Left ventricle myocardium inferior (tissue), 1 donor: ENCODE results near the gene OR52E1. TPM values are rescaled to one million over a fixed set of nuclear protein-coding genes. Genes with fewer than 3 reads are reported as not detected.

Experiments used
- DNase-seq: peaks from one replicate; pipeline ENCODE4 v3.0.0-alpha.2; 2020
- H3K27ac ChIP-seq: fragments of 200-600 bp; replicated peaks from 2 replicates; pipeline ENCODE4 v1.8.0; 2021
- H3K27me3 ChIP-seq: fragments of 200-600 bp; 2 replicates; pipeline ENCODE4 v1.8.0; 2021; ENCODE audit warnings: low read depth
- H3K36me3 ChIP-seq: fragments of 200-600 bp; 2 replicates; pipeline ENCODE4 v1.8.0; 2021
- H3K4me1 ChIP-seq: fragments of 200-600 bp; 2 replicates; pipeline ENCODE4 v1.8.0; 2021
- H3K4me3 ChIP-seq: fragments of 200-600 bp; 2 replicates; pipeline ENCODE4 v1.8.0; 2021; ENCODE audit warnings: mild to moderate bottlenecking, moderate library complexity
- H3K9me3 ChIP-seq: fragments of 200-600 bp; replicated peaks from 2 replicates; pipeline ENCODE4 v1.8.0; 2021
- CTCF ChIP-seq: fragments of 200-600 bp; IDR thresholded peaks from 2 replicates; pipeline ENCODE4 v1.8.0; 2021; ENCODE audit warnings: antibody characterized with exemption, mild to moderate bottlenecking, borderline replicate concordance
- intact Hi-C: fragments of 100-400 bp; cut with micrococcal nuclease; formaldehyde crosslinking; loops from one replicate; pipeline ENCODE4 v1.11.0; 2022
- total RNA-seq: library from RNA; stranded (reverse); fragmentation: NEBNext Ultra II Directional; extraction: Animal tissue kit (Norgen Biotek cat#: 25700); gene quantifications from one replicate; pipeline ENCODE4 v1.2.1, GENCODE V29; 2021
- donor health status: DM: no; HTN: yes; CAD: no; lungs with severe emphysema.

The OR52E1 gene
- total RNA-seq, 1 donor from 2014 or later, result not detected

- intact Hi-C loops, result no loop called here
- H3K27ac ChIP-seq, result no peak overlapping the region
- H3K4me1 ChIP-seq, result no peaks in the 10 kb centered on the region
- no peaks in the 10 kb centered on the region for H3K9me3 ChIP-seq
- H3K4me3 ChIP-seq, result no peak overlapping the region
- H3K36me3 ChIP-seq, result no peaks in the 10 kb centered on the region
- DNase-seq, result no peak
- no peaks in the 10 kb centered on the region for H3K27me3 ChIP-seq
- no peak for TF ChIP-seq CTCF
Observed at GRCh38 chr11:5065027-5065426, 4.3 kb upstream of the OR52E1 start.

- intact Hi-C loops, result no loop called here
- H3K4me1 ChIP-seq, result no peaks in the 10 kb centered on the region
Observed at GRCh38 chr11:5071799-5072198, 2.4 kb downstream of the OR52E1 start.

DNA sequence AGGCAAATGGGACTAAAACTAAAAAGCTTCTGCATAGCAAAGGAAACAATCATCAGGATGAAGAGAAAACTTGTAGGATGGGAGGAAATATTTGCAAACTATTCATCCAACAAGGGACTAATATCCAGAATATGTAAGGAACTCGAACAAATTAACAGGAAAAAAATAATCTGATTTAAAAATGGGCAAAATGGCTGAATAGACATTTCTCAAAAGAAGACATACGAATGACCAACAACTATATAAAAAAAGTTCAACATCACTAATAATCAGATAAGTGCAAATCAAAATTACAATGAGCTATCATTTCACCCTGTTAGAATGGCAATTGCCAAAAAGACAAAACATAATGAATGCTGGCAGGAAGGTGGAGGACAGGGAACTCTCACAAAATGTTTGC, 12.0 kb downstream of the OR52E1 start:
- no peak for DNase-seq
- TF ChIP-seq CTCF, result no peak
- Histone ChIP-seq H3K4me1 (no peaks in the 10 kb centered on the region), H3K4me3 (no peak overlapping the region), H3K27ac (no peak overlapping the region), H3K27me3 (no peaks in the 10 kb centered on the region), H3K36me3 (no peaks in the 10 kb centered on the region), H3K9me3 (no peaks in the 10 kb centered on the region)
- intact Hi-C loops, result no loop called here

More at GRCh38 chr11:5071799-5072198, 2.4 kb downstream of the OR52E1 start:
- Histone ChIP-seq H3K36me3 (no peaks in the 10 kb centered on the region), H3K9me3 (no peaks in the 10 kb centered on the region), H3K27ac (no peak overlapping the region), H3K27me3 (no peaks in the 10 kb centered on the region), H3K4me3 (no peak overlapping the region)
- DNase-seq, result no peak
- no peak for TF ChIP-seq CTCF

DNA sequence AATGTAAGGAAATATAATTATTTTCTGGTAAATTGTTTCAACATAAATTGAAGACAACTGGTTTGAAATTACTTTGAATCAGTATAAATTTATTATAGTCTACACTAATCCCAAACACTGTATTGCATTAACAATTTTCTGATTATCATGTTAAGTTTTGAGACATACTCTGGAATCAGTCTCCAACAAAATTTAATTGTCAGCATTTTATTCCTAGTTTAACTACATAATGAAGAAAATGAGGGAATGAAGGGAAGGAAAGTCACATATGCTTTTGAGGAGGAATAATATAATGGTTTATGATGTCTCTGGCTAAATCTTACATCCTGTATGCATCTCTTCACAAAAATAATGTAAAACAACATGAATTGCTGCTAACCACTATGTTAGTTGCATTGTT, 14.2 kb downstream of the OR52E1 start:
- TF ChIP-seq CTCF, result no peak
- Histone ChIP-seq H3K36me3 (no peaks in the 10 kb centered on the region), H3K4me3 (no peak overlapping the region), H3K4me1 (no peaks in the 10 kb centered on the region), H3K9me3 (no peaks in the 10 kb centered on the region), H3K27ac (no peak overlapping the region), H3K27me3 (no peaks in the 10 kb centered on the region)
- no peak for DNase-seq
- intact Hi-C loops, result no loop called here

DNA sequence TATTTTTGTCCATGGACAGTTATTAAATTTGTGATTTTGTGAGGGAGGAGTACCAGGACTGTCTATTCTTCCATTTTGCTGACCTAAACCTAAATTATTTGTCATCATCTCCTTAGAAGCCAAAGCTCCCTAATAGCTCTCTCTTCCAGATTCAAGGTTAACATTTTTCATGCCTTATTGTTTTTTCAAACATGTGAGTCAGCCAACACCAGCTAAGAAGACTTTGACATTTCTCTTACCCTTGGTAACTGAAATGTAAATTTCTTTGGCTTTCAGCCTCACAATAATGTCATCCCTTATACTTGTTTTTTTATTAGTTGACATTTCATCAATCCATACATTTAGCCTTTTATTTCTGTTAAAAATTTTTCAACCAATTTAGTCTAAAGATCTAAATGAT, 19.2 kb downstream of the OR52E1 start:
- intact Hi-C loops, result no loop called here
- Histone ChIP-seq H3K4me3 (no peak overlapping the region), H3K27ac (no peak overlapping the region), H3K9me3 (no peaks in the 10 kb centered on the region), H3K36me3 (no peaks in the 10 kb centered on the region), H3K4me1 (no peaks in the 10 kb centered on the region), H3K27me3 (no peaks in the 10 kb centered on the region)
- no peak for TF ChIP-seq CTCF
- DNase-seq, result no peak

DNA sequence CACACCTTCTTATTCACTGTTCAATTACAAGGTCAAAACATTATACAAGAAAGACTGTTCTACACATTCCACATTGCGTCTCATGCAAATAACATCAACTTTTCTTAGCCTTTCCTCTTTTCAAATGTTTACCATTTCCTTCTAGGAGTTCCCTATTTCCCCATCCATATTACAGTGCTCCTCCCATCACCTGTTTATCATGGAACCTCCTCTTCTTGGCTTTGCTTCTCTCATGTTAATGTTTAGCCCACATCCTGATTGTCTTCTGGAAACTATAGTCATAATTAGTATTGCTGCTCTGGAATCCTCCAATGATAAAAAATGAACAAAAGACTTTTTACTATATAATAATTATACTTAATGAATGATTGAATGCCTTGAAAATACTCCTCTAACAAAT, 21.3 kb downstream of the OR52E1 start:
- Histone ChIP-seq H3K4me1 (no peaks in the 10 kb centered on the region), H3K4me3 (no peak overlapping the region), H3K36me3 (no peaks in the 10 kb centered on the region), H3K27me3 (no peaks in the 10 kb centered on the region), H3K9me3 (no peaks in the 10 kb centered on the region), H3K27ac (no peak overlapping the region)
- intact Hi-C loops, result no loop called here
- no peak for DNase-seq
- TF ChIP-seq CTCF, result no peak
